Prostate gland (tissue), 2 donors: ENCODE measurements around the gene DHX32.
"Not testable (repeated sequence)": the region's sequence is repeated elsewhere in the genome, so short reads cannot be mapped to it uniquely, and the experiment has no call there.

Experiments
- CTCF ChIP-seq, 4 experiments: fragments of 200-600 bp in 2 of 4; fragments of 450-650 bp in 2 of 4; sonication (generic) in 2 of 4; IDR thresholded peaks; 1 replicate in 3 of 4; 2 replicates in 1 of 4; pipeline ENCODE4 v1.5.1; 2016 to 2019; ENCODE audit warnings: antibody characterized with exemption in 4 of 4, mild to moderate bottlenecking in 2 of 4, moderate library complexity in 2 of 4
- POLR2A ChIP-seq: fragments of 450-650 bp; IDR thresholded peaks from one replicate; pipeline ENCODE4 v1.6.1; 2016; ENCODE audit warnings: antibody characterized with exemption, mild to moderate bottlenecking

GRCh38 chr10:125908813-125909212 lies 27.7 kb upstream of the DHX32 start:
- TF ChIP-seq CTCF (IDR thresholded peaks at IDR 0.05); POLR2A: not testable (repeated sequence)
